ENCODE results near the gene RNF186. TPM values are rescaled to one million over a fixed set of nuclear protein-coding genes. Genes with fewer than 3 reads are reported as not detected.
A peak's percentile ranks its signal among the peaks of the same experiment; 100 is the strongest.

RNF186 gene
- total RNA-seq, 4 donors from 2014 or later: 2.5 to 19.0 (median 10.4) TPM

- no peak overlapping the region for H3K27ac ChIP-seq
- no peak for TF ChIP-seq POLR2A (IDR thresholded peaks at IDR 0.05)
- no peak for TF ChIP-seq CTCF (IDR thresholded peaks at IDR 0.05)
- no peaks in the 10 kb centered on the region for H3K9me3 ChIP-seq
- peaks cover 0 to 7% (median 2%) of the 10 kb centered on the region in 4 donors for H3K4me1 ChIP-seq
- DNase-seq: no peak
- no peak overlapping the region for H3K4me3 ChIP-seq
- H3K27me3 ChIP-seq: no peaks in the 10 kb centered on the region
- H3K36me3 ChIP-seq: no peaks in the 10 kb centered on the region
These were observed 10.2 kb downstream of the RNF186 start for GRCh38 chr1:19804831-19805251.

GRCh38 chr1:19802269-19802668 is 12.8 kb downstream of the RNF186 start:
- TF ChIP-seq CTCF (IDR thresholded peaks at IDR 0.05) (no peak), POLR2A (IDR thresholded peaks at IDR 0.05) (no peak)
- no peak for DNase-seq
- no peak overlapping the region for H3K27ac ChIP-seq
- H3K27me3 ChIP-seq: no peaks in the 10 kb centered on the region
- peaks cover 0 to 18% (median 10%) of the 10 kb centered on the region in 4 donors for H3K4me1 ChIP-seq
- H3K36me3 ChIP-seq: no peaks in the 10 kb centered on the region
- H3K4me3 ChIP-seq: no peak overlapping the region
- no peaks in the 10 kb centered on the region for H3K9me3 ChIP-seq

GRCh38 chr1:19800076-19800804 is 14.8 kb downstream of the RNF186 start:
- no peaks in the 10 kb centered on the region for H3K9me3 ChIP-seq
- peak overlapping the region; percentile 86 to 97 (median 92) for H3K27ac ChIP-seq
- TF ChIP-seq CTCF (IDR thresholded peaks at IDR 0.05): no peak
- TF ChIP-seq POLR2A (IDR thresholded peaks at IDR 0.05): no peak
- peaks cover 0 to 18% (median 10%) of the 10 kb centered on the region in 4 donors for H3K4me1 ChIP-seq
- H3K27me3 ChIP-seq: no peaks in the 10 kb centered on the region
- H3K4me3 ChIP-seq: peak overlapping the region; percentile 64 to 82 (median 74)
- no peaks in the 10 kb centered on the region for H3K36me3 ChIP-seq
- DNase-seq: peak; percentile 65 to 85 (median 79)

GRCh38 chr1:19799230-19800075 is 15.6 kb downstream of the RNF186 start, which contains the start of gene TMCO4:
TMCO4 (minus strand) TSS chr1:19799916; CDS start chr1:19780758, 19,158 bp downstream.
- Histone ChIP-seq H3K4me1 (peaks cover 0 to 18% (median 10%) of the 10 kb centered on the region in 4 donors), H3K27me3 (no peaks in the 10 kb centered on the region), H3K27ac (peak within 1 kb of the TSS; percentile 86 to 97 (median 92)), H3K4me3 (peak within 1 kb of the TSS; percentile 64 to 82 (median 74)), H3K9me3 (no peaks in the 10 kb centered on the region), H3K36me3 (no peaks in the 10 kb centered on the region)
- DNase-seq: peak; percentile 74 to 94 (median 92)
- peak; percentile 14 to 86 (median 59) for TF ChIP-seq CTCF (IDR thresholded peaks at IDR 0.05)
- peak; percentile 70 to 71 for TF ChIP-seq POLR2A (IDR thresholded peaks at IDR 0.05)

- H3K27ac ChIP-seq: peak overlapping the region; percentile 86 to 97 (median 92)
- no peak for DNase-seq
- no peaks in the 10 kb centered on the region for H3K27me3 ChIP-seq
- peak overlapping the region; percentile 64 to 82 (median 74) for H3K4me3 ChIP-seq
- no peaks in the 10 kb centered on the region for H3K9me3 ChIP-seq
- no peaks in the 10 kb centered on the region for H3K36me3 ChIP-seq
- peaks cover 0 to 18% (median 10%) of the 10 kb centered on the region in 4 donors for H3K4me1 ChIP-seq
- no peak for TF ChIP-seq POLR2A (IDR thresholded peaks at IDR 0.05)
- TF ChIP-seq CTCF (IDR thresholded peaks at IDR 0.05): no peak
These were observed 16.4 kb downstream of the RNF186 start for GRCh38 chr1:19798486-19799229.

Data from Peyer's patch (tissue), 4 donors.